LNCaP clone FGC (cell line): ENCODE data around the gene PDLIM5.

ENCODE experiments used
- DNase-seq: peaks from one replicate; pipeline ENCODE4 v3.0.0-alpha.2; 2011; ENCODE audit warnings: low read depth
- H3K4me3 ChIP-seq: 2 replicates; pipeline ENCODE4 v1.5.1; 2011; ENCODE audit warnings: mild to moderate bottlenecking, low read depth, low read length, control low read depth
- CTCF ChIP-seq: IDR thresholded peaks from 2 replicates; pipeline ENCODE4 v1.5.1; 2012; ENCODE audit warnings: mild to moderate bottlenecking; ENCODE audit not compliant: control insufficient read depth, insufficient read depth; ENCODE audit errors: extremely low read depth

The PDLIM5 gene

GRCh38 chr4:94714365-94715160, 262.8 kb downstream of the PDLIM5 start:
- H3K4me3 ChIP-seq: no peak overlapping the region
- TF ChIP-seq CTCF: no peak
- no peak for DNase-seq

GRCh38 chr4:94715726-94716125, 264.0 kb downstream of the PDLIM5 start:
- no peak overlapping the region for H3K4me3 ChIP-seq

More at GRCh38 chr4:94715726-94716125, 264.0 kb downstream of the PDLIM5 start:
- no peak for DNase-seq
- no peak for TF ChIP-seq CTCF
